ENCODE data around the gene MTMR11. TPM values are rescaled to one million over a fixed set of nuclear protein-coding genes. Genes with fewer than 3 reads are reported as not detected.

MTMR11 gene
- total and polyA plus RNA-seq, 2 experiments from 2014 or later, result 34.0 to 37.0 TPM

DNA sequence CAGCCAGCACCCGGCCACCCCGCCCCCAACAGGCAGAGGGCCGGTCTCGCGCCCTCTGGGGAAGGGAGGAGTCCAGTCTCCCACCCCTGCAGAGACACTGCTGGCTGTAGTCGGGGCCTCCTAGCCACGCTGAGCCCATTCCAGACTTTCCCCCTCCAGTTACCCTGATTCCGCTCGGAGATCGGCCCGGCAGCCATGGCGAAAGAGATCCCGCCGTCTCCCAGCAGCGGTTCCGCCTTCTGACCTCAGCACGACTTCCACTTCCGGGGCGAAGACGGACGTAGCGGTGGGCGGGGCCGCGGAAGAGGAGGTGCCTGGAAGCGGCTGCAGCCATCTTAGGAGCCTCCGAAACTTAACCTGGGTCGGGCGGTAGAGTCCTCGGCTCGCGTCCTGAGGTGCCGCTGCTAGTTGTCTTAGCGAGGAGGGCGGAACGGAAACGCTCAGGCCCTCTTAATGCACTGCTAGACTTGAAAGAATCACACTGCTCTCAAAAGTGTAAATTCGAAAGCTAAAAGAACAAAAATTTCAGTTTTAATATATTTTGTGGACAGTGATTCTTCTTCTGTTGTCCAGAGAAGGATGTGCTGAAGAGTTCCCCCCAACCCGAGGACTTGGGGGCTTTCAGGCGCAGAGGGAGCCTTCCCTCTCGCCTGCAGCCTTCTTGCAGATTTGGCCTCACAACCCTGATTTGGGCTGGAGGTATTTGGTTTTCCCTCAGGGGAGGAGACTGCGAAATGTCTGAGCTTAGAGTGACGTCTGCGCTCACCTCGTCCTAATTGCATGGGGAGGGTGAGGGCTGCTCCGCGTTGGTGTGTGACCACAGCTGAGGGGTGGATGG lies 8.9 kb downstream of the MTMR11 start, which contains the start of gene SF3B4:
TSS of gene SF3B4 (minus strand) at position 241 of the 838 bp plus-strand sequence. CDS start at position 197, 44 bp downstream.
- no peak for TF ChIP-seq EZH2phosphoT487 (IDR thresholded peaks at IDR 0.05; ENCODE audit: low read depth, severe bottlenecking, unreplicated experiment)
- TF ChIP-seq EZH2 (IDR thresholded peaks at IDR 0.05; ENCODE audit: borderline replicate concordance), result no peak
- TF ChIP-seq, protein P1, sequence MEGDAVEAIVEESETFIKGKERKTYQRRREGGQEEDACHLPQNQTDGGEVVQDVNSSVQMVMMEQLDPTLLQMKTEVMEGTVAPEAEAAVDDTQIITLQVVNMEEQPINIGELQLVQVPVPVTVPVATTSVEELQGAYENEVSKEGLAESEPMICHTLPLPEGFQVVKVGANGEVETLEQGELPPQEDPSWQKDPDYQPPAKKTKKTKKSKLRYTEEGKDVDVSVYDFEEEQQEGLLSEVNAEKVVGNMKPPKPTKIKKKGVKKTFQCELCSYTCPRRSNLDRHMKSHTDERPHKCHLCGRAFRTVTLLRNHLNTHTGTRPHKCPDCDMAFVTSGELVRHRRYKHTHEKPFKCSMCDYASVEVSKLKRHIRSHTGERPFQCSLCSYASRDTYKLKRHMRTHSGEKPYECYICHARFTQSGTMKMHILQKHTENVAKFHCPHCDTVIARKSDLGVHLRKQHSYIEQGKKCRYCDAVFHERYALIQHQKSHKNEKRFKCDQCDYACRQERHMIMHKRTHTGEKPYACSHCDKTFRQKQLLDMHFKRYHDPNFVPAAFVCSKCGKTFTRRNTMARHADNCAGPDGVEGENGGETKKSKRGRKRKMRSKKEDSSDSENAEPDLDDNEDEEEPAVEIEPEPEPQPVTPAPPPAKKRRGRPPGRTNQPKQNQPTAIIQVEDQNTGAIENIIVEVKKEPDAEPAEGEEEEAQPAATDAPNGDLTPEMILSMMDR (IDR thresholded peaks at IDR 0.05; ENCODE audit: poor library complexity), result no peak
- Histone ChIP-seq H3K4me3 (peak within 1 kb of the TSS; percentile 60), H2AFZ (peak within 1 kb of the TSS; percentile 40), H4K20me1 (ENCODE audit: insufficient read depth, poor library complexity, severe bottlenecking) (peaks cover 9% of the 10 kb centered on the region), H3K79me2 (peaks cover 25% of the 10 kb centered on the region), H3K9me2 (replicated peaks; ENCODE audit: insufficient read depth) (no peaks in the 10 kb centered on the region), H3K4me2 (peak within 1 kb of the TSS; percentile 89), H3K36me3 (replicated peaks; ENCODE audit: insufficient read depth, low read depth) (peaks cover 5% of the 10 kb centered on the region), H3K27ac (peak within 1 kb of the TSS; percentile 98), H3K4me1 (ENCODE audit: insufficient read depth) (peaks cover 28% of the 10 kb centered on the region), H3K9me3 (ENCODE audit: low read depth) (no peaks in the 10 kb centered on the region), H3K27me3 (no peaks in the 10 kb centered on the region)
- DNase-seq (ENCODE audit: low spot score), result peak; percentile 97
- WGBS (ENCODE audit: low lambda C conversion rate, missing lambda C conversion rate), result under 1% methylated on average over 47 of the region's 47 CpGs

DNA sequence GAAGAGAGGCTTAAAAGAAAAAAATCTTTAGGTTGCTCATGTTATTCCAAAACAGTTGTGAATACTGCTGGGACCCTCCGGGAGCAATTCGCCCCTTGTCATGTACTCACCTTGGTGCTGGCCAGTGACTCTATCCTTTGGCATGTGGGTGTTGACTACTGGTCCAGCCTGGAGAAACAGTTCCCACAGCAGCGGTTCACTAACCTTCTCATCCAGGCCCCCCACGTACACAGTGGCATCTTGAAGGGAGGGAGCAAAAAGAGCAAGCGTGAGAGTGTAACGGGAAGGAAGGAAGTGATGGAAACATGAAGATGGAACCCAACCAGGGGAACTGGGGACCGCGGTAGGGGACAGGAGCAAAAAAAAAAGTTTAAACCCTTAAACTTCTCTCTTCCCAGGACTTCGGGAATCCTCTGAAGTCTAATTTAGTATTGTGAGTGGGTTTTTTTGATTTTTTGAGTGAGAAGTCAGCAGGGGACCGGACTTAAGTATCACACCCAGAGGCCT lies 9.6 kb downstream of the MTMR11 start:
- DNase-seq (ENCODE audit: low spot score), result no peak
- peaks cover 25% of the 10 kb centered on the region for H3K79me2 ChIP-seq
- H4K20me1 ChIP-seq (ENCODE audit: insufficient read depth, poor library complexity, severe bottlenecking), result peaks cover 9% of the 10 kb centered on the region
- TF ChIP-seq, protein P1 (IDR thresholded peaks at IDR 0.05; ENCODE audit: poor library complexity), result no peak
- TF ChIP-seq EZH2 (IDR thresholded peaks at IDR 0.05; ENCODE audit: borderline replicate concordance) (no peak), EZH2phosphoT487 (IDR thresholded peaks at IDR 0.05; ENCODE audit: low read depth, severe bottlenecking, unreplicated experiment) (no peak)
- no peaks in the 10 kb centered on the region for H3K9me2 ChIP-seq (replicated peaks; ENCODE audit: insufficient read depth)
- H3K36me3 ChIP-seq (replicated peaks; ENCODE audit: insufficient read depth, low read depth), result peaks cover 5% of the 10 kb centered on the region
- 2% methylated on average over 10 of the region's 10 CpGs for WGBS (ENCODE audit: low lambda C conversion rate, missing lambda C conversion rate)
- peak overlapping the region; percentile 89 for H3K4me2 ChIP-seq
- H3K4me1 ChIP-seq (ENCODE audit: insufficient read depth), result peaks cover 27% of the 10 kb centered on the region
- no peak overlapping the region for H2AFZ ChIP-seq
- H3K9me3 ChIP-seq (ENCODE audit: low read depth), result no peaks in the 10 kb centered on the region
- H3K4me3 ChIP-seq, result peak overlapping the region; percentile 55
- H3K27ac ChIP-seq, result peak overlapping the region; percentile 98
- H3K27me3 ChIP-seq, result no peaks in the 10 kb centered on the region

DNA sequence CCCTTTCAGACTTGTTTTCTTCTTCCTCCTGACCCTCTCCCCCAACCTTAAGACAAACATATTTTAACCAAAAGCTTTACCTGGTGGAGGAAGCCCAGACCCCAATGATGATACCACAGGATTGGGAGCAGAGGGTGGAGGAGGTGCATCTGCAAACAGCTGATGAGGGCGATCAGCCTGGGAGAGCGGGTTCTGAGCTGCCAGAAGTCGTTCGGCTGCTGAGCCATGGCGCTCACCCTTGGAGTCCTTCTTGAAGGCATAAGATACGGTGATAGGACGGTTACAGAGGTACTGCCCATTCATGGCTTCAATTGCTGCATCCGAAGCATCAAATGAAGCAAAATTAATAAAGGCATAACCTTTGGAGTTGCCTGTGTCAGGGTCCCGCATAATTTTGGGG lies 10.4 kb downstream of the MTMR11 start:
- no peak for DNase-seq (ENCODE audit: low spot score)
- no peaks in the 10 kb centered on the region for H3K9me2 ChIP-seq (replicated peaks; ENCODE audit: insufficient read depth)
- no peak overlapping the region for H2AFZ ChIP-seq
- no peak for TF ChIP-seq EZH2 (IDR thresholded peaks at IDR 0.05; ENCODE audit: borderline replicate concordance)
- TF ChIP-seq EZH2phosphoT487 (IDR thresholded peaks at IDR 0.05; ENCODE audit: low read depth, severe bottlenecking, unreplicated experiment), result no peak
- TF ChIP-seq, protein P1 (IDR thresholded peaks at IDR 0.05; ENCODE audit: poor library complexity), result no peak
- H3K4me3 ChIP-seq, result no peak overlapping the region
- H3K79me2 ChIP-seq, result peaks cover 25% of the 10 kb centered on the region
- peak overlapping the region; percentile 89 for H3K4me2 ChIP-seq
- no peaks in the 10 kb centered on the region for H3K27me3 ChIP-seq
- peaks cover 23% of the 10 kb centered on the region for H3K4me1 ChIP-seq (ENCODE audit: insufficient read depth)
- 95% methylated on average over 9 of the region's 9 CpGs for WGBS (ENCODE audit: low lambda C conversion rate, missing lambda C conversion rate)
- peaks cover 5% of the 10 kb centered on the region for H3K36me3 ChIP-seq (replicated peaks; ENCODE audit: insufficient read depth, low read depth)
- peaks cover 9% of the 10 kb centered on the region for H4K20me1 ChIP-seq (ENCODE audit: insufficient read depth, poor library complexity, severe bottlenecking)
- no peak overlapping the region for H3K27ac ChIP-seq
- no peaks in the 10 kb centered on the region for H3K9me3 ChIP-seq (ENCODE audit: low read depth)
